ENCODE data around the gene TBCK.

Gene TBCK

GRCh38 chr4:106048250-106048971 lies 267.6 kb downstream of the TBCK start:
- DNase-seq (ENCODE audit: low read depth in 1 of 2, low spot score in 1 of 2), result no peak

GRCh38 chr4:106046083-106046482 lies 269.9 kb downstream of the TBCK start:
- DNase-seq (ENCODE audit: low read depth in 1 of 2, low spot score in 1 of 2), result no peak

GRCh38 chr4:106041294-106042002 lies 274.6 kb downstream of the TBCK start:
- no peak for DNase-seq (ENCODE audit: low read depth in 1 of 2, low spot score in 1 of 2)

- no peak for DNase-seq (ENCODE audit: low read depth in 1 of 2, low spot score in 1 of 2)
Measured at GRCh38 chr4:106039796-106040195, 276.2 kb downstream of the TBCK start.

GRCh38 chr4:106038908-106039307 lies 277.1 kb downstream of the TBCK start:
- DNase-seq (ENCODE audit: low read depth in 1 of 2, low spot score in 1 of 2), result no peak

- no peak for DNase-seq (ENCODE audit: low read depth in 1 of 2, low spot score in 1 of 2)
Measured at GRCh38 chr4:106038012-106038411, 278.0 kb downstream of the TBCK start.

GRCh38 chr4:106036848-106037247 lies 279.2 kb downstream of the TBCK start:
- no peak for DNase-seq (ENCODE audit: low read depth in 1 of 2, low spot score in 1 of 2)

- no peak for DNase-seq (ENCODE audit: low read depth in 1 of 2, low spot score in 1 of 2)
Measured at GRCh38 chr4:106036334-106036733, 279.7 kb downstream of the TBCK start.

GRCh38 chr4:106035204-106035603 lies 280.8 kb downstream of the TBCK start:
- no peak for DNase-seq (ENCODE audit: low read depth in 1 of 2, low spot score in 1 of 2)

- DNase-seq (ENCODE audit: low read depth in 1 of 2, low spot score in 1 of 2), result no peak
Measured at GRCh38 chr4:106034751-106035150, 281.3 kb downstream of the TBCK start.

- no peak for DNase-seq (ENCODE audit: low read depth in 1 of 2, low spot score in 1 of 2)
Measured at GRCh38 chr4:106034220-106034619, 281.8 kb downstream of the TBCK start.

GRCh38 chr4:106033469-106033868 lies 282.5 kb downstream of the TBCK start:
- DNase-seq (ENCODE audit: low read depth in 1 of 2, low spot score in 1 of 2), result no peak

GRCh38 chr4:106032851-106033286 lies 283.1 kb downstream of the TBCK start:
- DNase-seq (ENCODE audit: low read depth in 1 of 2, low spot score in 1 of 2), result no peak

GRCh38 chr4:106022454-106022853 lies 293.6 kb downstream of the TBCK start:
- no peak for DNase-seq (ENCODE audit: low read depth in 1 of 2, low spot score in 1 of 2)

- no peak for DNase-seq (ENCODE audit: low read depth in 1 of 2, low spot score in 1 of 2)
Measured at GRCh38 chr4:106021737-106022410, 294.1 kb downstream of the TBCK start.

- no peak for DNase-seq (ENCODE audit: low read depth in 1 of 2, low spot score in 1 of 2)
Measured at GRCh38 chr4:106019771-106020170, 296.2 kb downstream of the TBCK start.

GRCh38 chr4:106017975-106018374 lies 298.0 kb downstream of the TBCK start:
- no peak for DNase-seq (ENCODE audit: low read depth in 1 of 2, low spot score in 1 of 2)

GRCh38 chr4:106011387-106011786 lies 304.6 kb downstream of the TBCK start:
- no peak for DNase-seq (ENCODE audit: low read depth in 1 of 2, low spot score in 1 of 2)

- DNase-seq (ENCODE audit: low read depth in 1 of 2, low spot score in 1 of 2), result no peak
Measured at GRCh38 chr4:106010761-106011160, 305.2 kb downstream of the TBCK start.

GRCh38 chr4:106002994-106003393 lies 313.0 kb downstream of the TBCK start:
- no peak for DNase-seq (ENCODE audit: low read depth in 1 of 2, low spot score in 1 of 2)

GRCh38 chr4:105998171-105999063 lies 317.6 kb downstream of the TBCK start:
- no peak for DNase-seq (ENCODE audit: low read depth in 1 of 2, low spot score in 1 of 2)

Data from activated T-helper 1 cell treated with anti-CD3 and anti-CD28 coated beads, Interleukin-2, amount 50 U/mL, for 16 hours (primary cell).